Activated CD4-positive, alpha-beta memory T cell treated with anti-CD3 and anti-CD28 coated beads for 36 hours (primary cell): ENCODE data around the gene DTNBP1. TPM values are rescaled to one million over a fixed set of nuclear protein-coding genes. Genes with fewer than 3 reads are reported as not detected.

Experiments
- CTCF ChIA-PET: fragments of 350-600 bp; sonication (Branson Sonifier 250); formaldehyde crosslinking; loops from one replicate; lab custom pipeline; 2021; ENCODE audit warnings: antibody characterized with exemption, inconsistent platforms; lab: Charles Lee
- POLR2A ChIA-PET: fragments of 350-600 bp; sonication (Branson Sonifier 250); formaldehyde crosslinking; loops from one replicate; lab custom pipeline; 2021; ENCODE audit warnings: antibody characterized with exemption; lab: Charles Lee
- DNase-seq: peaks from one replicate; pipeline ENCODE4 v3.0.0-alpha.2; 2020
- H3K27ac Mint-ChIP-seq: one replicate; pipeline ENCODE4 v1.8.0; 2021; ENCODE audit warnings: mixed read lengths
- H3K27me3 Mint-ChIP-seq: one replicate; pipeline ENCODE4 v1.8.0; 2021; ENCODE audit warnings: mixed read lengths
- H3K36me3 Mint-ChIP-seq: one replicate; pipeline ENCODE4 v1.8.0; 2021; ENCODE audit warnings: mixed read lengths
- H3K4me1 Mint-ChIP-seq: one replicate; pipeline ENCODE4 v1.8.0; 2021; ENCODE audit warnings: low read depth, mixed read lengths
- H3K4me3 Mint-ChIP-seq: one replicate; pipeline ENCODE4 v1.8.0; 2021; ENCODE audit warnings: mild to moderate bottlenecking, mixed read lengths
- H3K9me3 Mint-ChIP-seq: one replicate; pipeline ENCODE4 v1.8.0; 2021; ENCODE audit warnings: mixed read lengths
- intact Hi-C: fragments of 100-400 bp; cut with micrococcal nuclease; formaldehyde crosslinking; loops from one replicate; pipeline ENCODE4 v1.15.1; 2023
- total RNA-seq, 2 experiments: library from RNA; stranded (reverse); gene quantifications; one replicate each; pipeline ENCODE4 v1.2.3, GENCODE V29; 2021

DTNBP1 gene
- total RNA-seq, 2 experiments from 2014 or later: 22.9 to 24.3 TPM

DNA sequence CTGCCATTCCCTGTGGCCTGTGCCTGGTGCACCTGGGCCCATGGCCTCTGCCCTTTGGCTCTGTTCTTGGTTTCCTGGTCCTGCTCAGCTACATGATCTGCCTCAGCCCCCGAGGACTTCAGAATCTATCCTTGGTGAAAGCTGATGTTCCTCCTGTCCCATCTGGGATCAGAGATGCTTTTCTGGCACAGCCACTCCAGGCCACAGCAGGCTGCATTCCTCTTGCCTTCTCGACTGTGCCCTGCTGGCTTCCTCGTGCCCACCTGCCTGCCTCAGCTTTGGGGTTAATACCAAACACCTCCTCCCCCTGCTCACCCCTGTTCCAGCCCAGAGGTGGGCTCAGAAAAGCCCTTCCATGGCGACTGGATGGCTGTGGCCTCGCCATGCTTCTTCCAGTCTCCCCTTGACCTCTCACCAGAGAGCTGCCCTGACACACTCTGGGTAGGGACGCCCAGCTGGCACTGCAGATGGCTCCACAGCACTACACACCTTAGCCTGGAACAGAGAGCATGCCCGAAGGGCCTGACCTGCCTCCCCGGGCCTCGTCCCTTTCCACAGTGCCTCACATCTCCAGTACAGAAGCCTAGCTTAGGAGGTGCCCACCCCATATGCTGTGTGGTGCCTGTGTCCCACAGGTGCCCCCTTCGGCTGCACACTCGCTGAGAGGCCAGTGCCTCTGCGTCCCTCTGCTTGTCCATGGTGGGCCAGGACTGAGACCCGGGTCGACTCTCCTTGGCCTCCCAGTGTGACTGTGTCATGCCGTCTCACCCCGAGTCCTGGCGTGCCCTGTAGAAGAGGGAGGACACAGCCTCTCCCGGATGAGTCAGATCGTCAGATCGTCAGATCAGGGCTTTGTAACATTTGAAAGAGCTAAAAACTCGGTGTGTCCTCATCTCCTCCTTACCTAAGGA is 148.8 kb downstream of the DTNBP1 start:
- intact Hi-C loops: no loop called here
- H3K4me3 Mint-ChIP-seq: no peak overlapping the region
- ChIA-PET POLR2A (interaction anchor here (1.0 kb wide), 1 partner anchor 8 kb away, joined by 3 read pairs; no protein-coding TSS in a partner anchor), CTCF (interaction anchor here (1.1 kb wide), 1 partner anchor 109 kb away, joined by 3 read pairs; no protein-coding TSS in a partner anchor)
- no peaks in the 10 kb centered on the region for H3K27me3 Mint-ChIP-seq
- H3K27ac Mint-ChIP-seq: peak overlapping the region; percentile 29
- H3K4me1 Mint-ChIP-seq: no peaks in the 10 kb centered on the region
- no peaks in the 10 kb centered on the region for H3K9me3 Mint-ChIP-seq
- DNase-seq: no peak
- peaks cover 80% of the 10 kb centered on the region for H3K36me3 Mint-ChIP-seq

DNA sequence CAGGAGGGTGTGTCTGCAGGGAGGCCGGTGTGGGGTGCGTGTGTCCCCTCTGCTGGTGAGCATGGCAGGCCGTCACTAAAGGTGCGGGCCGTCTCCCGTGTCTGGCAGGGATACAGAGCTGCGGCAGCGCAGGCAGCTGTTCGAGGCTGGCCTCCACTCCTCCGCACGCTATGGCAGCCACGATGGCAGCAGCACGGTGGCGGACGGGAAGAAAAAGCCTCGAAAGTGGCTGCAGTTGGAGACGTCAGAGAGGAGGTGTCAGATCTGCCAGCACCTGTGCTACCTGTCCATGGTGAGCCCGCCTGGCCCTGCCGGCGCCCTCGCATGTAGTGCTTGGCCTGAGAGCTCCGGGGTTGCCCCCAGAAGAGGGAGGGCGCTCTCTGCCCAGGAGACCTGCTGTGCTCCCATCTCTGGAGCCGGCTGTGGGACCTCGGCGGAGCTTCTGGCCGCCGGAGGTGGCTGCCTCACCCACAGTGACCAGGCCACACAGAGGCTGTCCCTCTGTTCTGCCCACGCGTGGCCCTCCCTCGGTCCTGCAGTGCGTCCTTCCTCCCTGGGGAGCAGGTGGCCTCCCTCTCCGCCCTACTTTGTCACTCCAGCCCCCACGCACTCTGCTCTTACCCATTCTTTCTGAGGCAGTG is 149.6 kb downstream of the DTNBP1 start:
- Mint-ChIP-seq H3K36me3 (peaks cover 82% of the 10 kb centered on the region), H3K9me3 (no peaks in the 10 kb centered on the region), H3K4me3 (no peak overlapping the region), H3K27me3 (no peaks in the 10 kb centered on the region), H3K4me1 (no peaks in the 10 kb centered on the region), H3K27ac (peak overlapping the region; percentile 29)
- CTCF ChIA-PET: interaction anchor here (1.3 kb wide), 1 partner anchor 107 kb away, joined by 3 read pairs; no protein-coding TSS in a partner anchor
- POLR2A ChIA-PET: interaction anchor here (1.0 kb wide), 1 partner anchor 9 kb away, joined by 3 read pairs; no protein-coding TSS in a partner anchor
- intact Hi-C loops: no loop called here
- DNase-seq: no peak

DNA sequence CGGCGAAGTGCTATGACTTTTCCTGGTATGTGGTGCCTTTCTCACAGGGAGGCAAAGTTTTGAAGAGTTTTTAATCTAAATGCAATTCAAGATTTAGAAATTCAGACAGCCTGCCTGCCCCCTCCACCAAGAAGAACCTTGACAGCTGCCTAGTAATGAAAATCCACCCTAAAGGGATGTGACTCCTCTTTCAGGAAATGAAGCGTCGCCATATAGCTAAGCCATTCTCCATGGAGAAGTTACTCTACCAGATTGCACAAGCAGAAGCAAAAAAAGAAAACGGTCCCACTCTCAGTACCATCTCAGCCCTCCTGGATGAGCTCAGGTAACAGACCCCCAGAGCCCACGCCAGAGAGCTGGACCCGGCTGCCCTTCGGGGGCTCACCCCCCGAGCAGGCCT is 150.1 kb downstream of the DTNBP1 start:
- H3K27me3 Mint-ChIP-seq: no peaks in the 10 kb centered on the region
- no peak overlapping the region for H3K4me3 Mint-ChIP-seq
- no peak overlapping the region for H3K27ac Mint-ChIP-seq
- POLR2A ChIA-PET: interaction anchor here (1.0 kb wide), 1 partner anchor 9 kb away, joined by 3 read pairs; no protein-coding TSS in a partner anchor
- no peaks in the 10 kb centered on the region for H3K4me1 Mint-ChIP-seq
- H3K9me3 Mint-ChIP-seq: no peaks in the 10 kb centered on the region
- intact Hi-C loops: no loop called here
- CTCF ChIA-PET: interaction anchor here (1.3 kb wide), 1 partner anchor 108 kb away, joined by 3 read pairs; no protein-coding TSS in a partner anchor
- H3K36me3 Mint-ChIP-seq: peaks cover 76% of the 10 kb centered on the region
- DNase-seq: no peak

DNA sequence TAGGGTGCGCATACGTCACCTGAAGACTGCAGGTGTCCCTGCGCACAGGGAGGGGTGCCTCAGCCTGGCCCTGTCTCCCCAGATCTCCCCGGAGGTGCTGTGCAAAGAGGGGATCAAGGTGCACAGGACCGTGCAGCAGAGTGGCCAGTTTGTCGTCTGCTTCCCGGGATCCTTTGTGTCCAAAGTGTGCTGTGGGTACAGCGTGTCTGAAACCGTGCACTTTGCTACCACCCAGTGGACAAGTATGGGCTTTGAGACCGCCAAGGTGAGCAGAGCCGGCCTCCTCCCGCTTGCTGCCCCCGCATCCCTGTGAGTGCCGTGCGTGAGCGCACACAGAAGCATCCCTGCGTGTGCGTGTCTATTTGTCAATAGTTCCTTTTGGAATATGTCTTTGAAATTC is 150.7 kb downstream of the DTNBP1 start:
- Mint-ChIP-seq H3K9me3 (no peaks in the 10 kb centered on the region), H3K4me1 (no peaks in the 10 kb centered on the region), H3K27ac (no peak overlapping the region), H3K4me3 (no peak overlapping the region), H3K36me3 (peaks cover 76% of the 10 kb centered on the region), H3K27me3 (no peaks in the 10 kb centered on the region)
- no peak for DNase-seq
- ChIA-PET CTCF (interaction anchor here (1.3 kb wide), 1 partner anchor 108 kb away, joined by 3 read pairs; no protein-coding TSS in a partner anchor), POLR2A (no interaction called here)
- intact Hi-C loops: no loop called here

DNA sequence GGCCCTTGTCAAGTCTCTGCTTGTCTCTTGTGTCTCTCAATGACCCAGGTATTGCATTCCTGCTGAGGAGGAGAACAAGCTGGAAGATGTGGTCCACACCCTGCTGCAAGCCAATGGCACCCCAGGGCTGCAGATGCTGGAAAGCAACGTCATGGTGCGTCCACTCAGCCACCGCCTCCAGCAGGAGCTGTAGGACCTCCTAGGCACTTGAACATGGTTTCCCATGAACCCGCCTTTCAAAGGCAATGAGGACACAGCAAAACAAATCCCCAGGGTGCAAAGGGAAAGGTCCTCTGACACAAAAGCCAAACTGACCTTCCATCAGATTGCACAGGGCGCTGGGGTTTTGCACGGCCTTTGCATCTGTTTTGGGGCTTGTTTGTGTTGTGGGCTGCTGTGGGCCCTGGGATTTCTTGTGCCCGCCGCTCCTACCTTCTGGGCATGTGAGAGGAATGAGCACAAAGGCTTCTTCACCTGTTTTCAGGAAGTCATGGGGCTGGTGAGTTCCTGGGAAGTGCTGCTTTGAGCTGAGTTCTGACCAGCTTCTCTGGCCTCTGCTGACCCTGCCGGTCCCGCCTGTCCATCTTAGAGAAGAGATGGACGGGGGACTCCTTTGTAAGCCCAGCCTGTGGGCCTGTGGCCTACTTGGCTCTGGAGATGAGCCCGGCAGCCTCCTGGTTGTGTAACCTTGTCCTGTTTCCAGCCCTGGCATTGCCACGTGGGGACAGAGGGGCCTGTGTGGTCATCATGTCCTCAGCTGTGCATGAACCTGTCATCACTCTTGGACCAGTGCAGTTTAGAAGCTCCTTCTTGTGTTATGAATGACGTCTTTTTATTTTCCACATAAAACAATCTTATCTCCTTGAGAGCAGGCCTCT is 151.3 kb downstream of the DTNBP1 start:
- H3K27me3 Mint-ChIP-seq: no peaks in the 10 kb centered on the region
- ChIA-PET CTCF (no interaction called here), POLR2A (no interaction called here)
- H3K4me3 Mint-ChIP-seq: no peak overlapping the region
- intact Hi-C loops: no loop called here
- no peak for DNase-seq
- H3K27ac Mint-ChIP-seq: no peak overlapping the region
- H3K4me1 Mint-ChIP-seq: no peaks in the 10 kb centered on the region
- H3K9me3 Mint-ChIP-seq: no peaks in the 10 kb centered on the region
- H3K36me3 Mint-ChIP-seq: peaks cover 76% of the 10 kb centered on the region

GRCh38 chr6:15510536-15511247 is 152.1 kb downstream of the DTNBP1 start:
- Mint-ChIP-seq H3K9me3 (no peaks in the 10 kb centered on the region), H3K27me3 (no peaks in the 10 kb centered on the region), H3K4me3 (no peak overlapping the region), H3K27ac (peak overlapping the region; percentile 38), H3K36me3 (peaks cover 73% of the 10 kb centered on the region), H3K4me1 (no peaks in the 10 kb centered on the region)
- no peak for DNase-seq
- ChIA-PET CTCF (no interaction called here), POLR2A (no interaction called here)
- intact Hi-C loops: no loop called here

DNA sequence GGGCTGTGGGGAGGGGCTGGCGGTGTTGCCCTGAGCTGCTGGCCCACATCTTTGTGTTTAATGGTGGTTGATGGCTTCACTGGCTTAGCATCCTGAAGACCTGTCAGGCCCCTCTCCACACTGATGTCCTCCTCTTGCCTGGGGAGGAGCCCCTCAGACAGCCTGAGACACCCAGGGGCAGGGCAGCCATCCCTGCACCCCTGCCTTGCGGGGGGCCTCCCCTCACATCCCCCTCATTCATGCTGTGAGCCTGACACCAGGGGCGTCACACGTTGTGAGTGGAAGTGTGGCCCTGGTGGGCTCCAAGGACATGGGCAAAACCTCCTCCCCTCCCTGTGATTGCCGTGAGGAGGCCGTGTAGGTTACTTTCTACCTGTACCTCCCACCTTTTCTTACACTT is 152.7 kb downstream of the DTNBP1 start:
- intact Hi-C loops: no loop called here
- H3K27ac Mint-ChIP-seq: peak overlapping the region; percentile 58
- CTCF ChIA-PET: no interaction called here
- H3K4me3 Mint-ChIP-seq: no peak overlapping the region
- no peaks in the 10 kb centered on the region for H3K9me3 Mint-ChIP-seq
- no peaks in the 10 kb centered on the region for H3K27me3 Mint-ChIP-seq
- H3K4me1 Mint-ChIP-seq: no peaks in the 10 kb centered on the region
- no peak for DNase-seq
- peaks cover 74% of the 10 kb centered on the region for H3K36me3 Mint-ChIP-seq
- POLR2A ChIA-PET: no interaction called here

GRCh38 chr6:15509335-15509933 is 153.4 kb downstream of the DTNBP1 start:
- Mint-ChIP-seq H3K9me3 (no peaks in the 10 kb centered on the region), H3K27me3 (no peaks in the 10 kb centered on the region), H3K4me1 (no peaks in the 10 kb centered on the region), H3K4me3 (no peak overlapping the region), H3K27ac (peak overlapping the region; percentile 58), H3K36me3 (peaks cover 71% of the 10 kb centered on the region)
- intact Hi-C loops: no loop called here
- ChIA-PET CTCF (interaction anchor here (0.6 kb wide), 1 partner anchor 113 kb away, joined by 4 read pairs; no protein-coding TSS in a partner anchor), POLR2A (no interaction called here)
- no peak for DNase-seq

DNA sequence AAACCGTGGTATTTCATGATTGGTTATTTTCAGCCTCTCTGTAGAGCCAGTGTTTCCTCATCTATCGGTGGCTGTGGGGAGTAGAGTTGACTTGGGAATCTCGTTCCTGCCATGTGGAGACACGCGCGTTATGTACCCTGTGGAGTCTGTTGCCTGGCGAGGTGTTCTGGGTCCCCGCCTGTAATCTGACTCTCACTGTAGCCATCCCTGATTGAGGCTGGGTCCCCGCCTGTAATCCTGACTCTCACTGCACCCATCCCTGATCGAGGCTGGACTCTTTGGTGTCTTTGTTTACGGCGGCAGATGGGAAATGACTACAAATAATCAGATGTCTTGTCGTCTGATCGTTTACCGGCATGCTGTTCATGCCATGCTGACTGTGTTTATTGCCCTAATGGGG is 153.9 kb downstream of the DTNBP1 start:
- CTCF ChIA-PET: no interaction called here
- intact Hi-C loops: no loop called here
- H3K27me3 Mint-ChIP-seq: no peaks in the 10 kb centered on the region
- DNase-seq: no peak
- H3K27ac Mint-ChIP-seq: no peak overlapping the region
- no peaks in the 10 kb centered on the region for H3K9me3 Mint-ChIP-seq
- peaks cover 70% of the 10 kb centered on the region for H3K36me3 Mint-ChIP-seq
- no peak overlapping the region for H3K4me3 Mint-ChIP-seq
- H3K4me1 Mint-ChIP-seq: no peaks in the 10 kb centered on the region
- POLR2A ChIA-PET: no interaction called here

DNA sequence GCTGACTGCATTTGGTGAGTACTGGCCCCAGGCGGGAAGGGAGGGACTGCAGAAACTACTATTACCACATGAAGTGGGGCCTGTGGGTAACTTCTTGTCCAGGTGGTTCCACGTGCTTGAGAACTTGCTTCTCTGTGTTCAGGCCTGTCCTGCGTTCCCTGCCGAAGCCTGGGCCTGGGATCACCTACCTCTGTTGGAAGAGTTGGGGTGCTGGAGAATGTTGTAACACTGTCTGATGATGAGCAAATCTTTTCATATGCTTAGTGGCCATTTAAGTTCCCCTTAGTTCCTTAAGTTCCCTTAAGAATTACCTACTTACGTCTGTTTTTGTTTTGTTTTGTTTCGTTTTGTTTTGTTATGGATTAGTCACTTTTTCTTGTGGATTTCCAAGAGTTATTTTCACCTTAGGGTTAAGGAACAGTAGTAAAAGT is 154.4 kb downstream of the DTNBP1 start:
- H3K27me3 Mint-ChIP-seq: no peaks in the 10 kb centered on the region
- DNase-seq: no peak
- H3K4me1 Mint-ChIP-seq: no peaks in the 10 kb centered on the region
- POLR2A ChIA-PET: no interaction called here
- peak overlapping the region; percentile 34 for H3K27ac Mint-ChIP-seq
- CTCF ChIA-PET: no interaction called here
- peaks cover 69% of the 10 kb centered on the region for H3K36me3 Mint-ChIP-seq
- intact Hi-C loops: no loop called here
- no peaks in the 10 kb centered on the region for H3K9me3 Mint-ChIP-seq
- no peak overlapping the region for H3K4me3 Mint-ChIP-seq

DNA sequence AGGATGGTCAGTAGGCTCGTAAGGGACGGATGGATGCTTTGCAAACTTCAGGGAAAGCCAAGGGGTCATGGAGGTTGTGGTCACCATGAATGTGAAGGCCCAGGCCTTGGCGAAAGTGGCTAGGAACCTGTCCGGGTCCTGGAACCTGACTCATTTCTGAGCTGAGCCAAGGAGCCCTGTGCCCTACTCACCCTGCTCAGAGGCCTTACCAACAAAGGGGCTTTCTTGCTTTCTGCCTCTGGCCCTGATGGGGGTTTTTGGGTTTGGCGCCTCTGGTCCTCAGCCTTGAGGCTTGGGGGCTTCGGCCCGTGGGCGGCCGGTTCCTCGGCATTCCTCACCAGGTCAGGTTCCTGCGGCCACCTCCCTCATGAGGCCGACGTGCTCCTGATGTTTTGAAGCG is 155.1 kb downstream of the DTNBP1 start:
- Mint-ChIP-seq H3K36me3 (peaks cover 67% of the 10 kb centered on the region), H3K27ac (no peak overlapping the region), H3K9me3 (no peaks in the 10 kb centered on the region), H3K4me3 (no peak overlapping the region), H3K4me1 (no peaks in the 10 kb centered on the region), H3K27me3 (no peaks in the 10 kb centered on the region)
- no peak for DNase-seq
- ChIA-PET CTCF (no interaction called here), POLR2A (no interaction called here)
- intact Hi-C loops: no loop called here
